Glutamatergic neuron (in vitro differentiated cells): ENCODE data around the gene RETSAT. TPM values are rescaled to one million over a fixed set of nuclear protein-coding genes. Genes with fewer than 3 reads are reported as not detected.

ENCODE experiments used
- DNase-seq: peaks from one replicate; pipeline ENCODE4 v3.0.0; 2022
- H3K27ac Mint-ChIP-seq: one replicate; pipeline ENCODE4 v1.8.0; 2020; ENCODE audit warnings: mild to moderate bottlenecking, mixed read lengths, inconsistent platforms; ENCODE audit not compliant: unreplicated experiment
- H3K27me3 Mint-ChIP-seq: one replicate; pipeline ENCODE4 v1.8.0; 2020; ENCODE audit warnings: mild to moderate bottlenecking, moderate library complexity, mixed read lengths, inconsistent platforms; ENCODE audit not compliant: unreplicated experiment
- H3K36me3 Mint-ChIP-seq: one replicate; pipeline ENCODE4 v1.8.0; 2020; ENCODE audit warnings: mild to moderate bottlenecking, mixed read lengths, inconsistent platforms; ENCODE audit not compliant: unreplicated experiment
- H3K4me1 Mint-ChIP-seq: one replicate; pipeline ENCODE4 v1.8.0; 2020; ENCODE audit warnings: mild to moderate bottlenecking, low read depth, mixed read lengths, inconsistent platforms; ENCODE audit not compliant: unreplicated experiment
- H3K4me3 Mint-ChIP-seq: one replicate; pipeline ENCODE4 v1.8.0; 2020; ENCODE audit warnings: mild to moderate bottlenecking, mixed read lengths, inconsistent platforms; ENCODE audit not compliant: unreplicated experiment
- H3K9me3 Mint-ChIP-seq: one replicate; pipeline ENCODE4 v1.8.0; 2020; ENCODE audit warnings: mild to moderate bottlenecking, moderate library complexity, mixed read lengths, inconsistent platforms; ENCODE audit not compliant: unreplicated experiment
- CTCF ChIP-seq: fragments of 200-600 bp; sonication (generic); IDR thresholded peaks from one replicate; pipeline ENCODE4 v1.5.0; 2021; ENCODE audit not compliant: partially characterized antibody, unreplicated experiment
- long read RNA-seq: library from polyadenylated mRNA; unstranded; transcript quantifications from one replicate; pipeline ENCODE4 v2.0.0, GENCODE V29; 2020; ENCODE audit not compliant: unreplicated experiment
- total RNA-seq: library from RNA; stranded (reverse); fragmentation: NEBNext Ultra II Directional; extraction: Animal tissue kit (Norgen Biotek cat#: 25700); gene quantifications from one replicate; pipeline ENCODE4 v1.2.1, GENCODE V29; 2021; ENCODE audit not compliant: unreplicated experiment

Gene RETSAT
- total RNA-seq: 39.4 TPM
- long read RNA-seq, partial matches to known transcripts: 1 of 1 reads
- long read RNA-seq, other reads (novel, unspliced or antisense): 0 of 1 reads

GRCh38 chr2:85354286-85355072 is at the start of gene RETSAT, which contains the start of gene ELMOD3:
TSS of gene RETSAT (minus strand) at chr2:85354528. CDS start at chr2:85354507, 21 bp downstream.
TSS of gene ELMOD3 (plus strand) at chr2:85354769. CDS start at chr2:85357199, 2,430 bp downstream.
- no peak for TF ChIP-seq CTCF
- DNase-seq: peak; percentile 93
- Mint-ChIP-seq H3K27me3 (peaks cover 12% of the 10 kb centered on the region), H3K4me3 (peak within 1 kb of the TSS; percentile 100), H3K27ac (peak within 1 kb of the TSS; percentile 78), H3K9me3 (peaks cover 11% of the 10 kb centered on the region), H3K36me3 (peaks cover 4% of the 10 kb centered on the region), H3K4me1 (peaks cover 6% of the 10 kb centered on the region)

DNA sequence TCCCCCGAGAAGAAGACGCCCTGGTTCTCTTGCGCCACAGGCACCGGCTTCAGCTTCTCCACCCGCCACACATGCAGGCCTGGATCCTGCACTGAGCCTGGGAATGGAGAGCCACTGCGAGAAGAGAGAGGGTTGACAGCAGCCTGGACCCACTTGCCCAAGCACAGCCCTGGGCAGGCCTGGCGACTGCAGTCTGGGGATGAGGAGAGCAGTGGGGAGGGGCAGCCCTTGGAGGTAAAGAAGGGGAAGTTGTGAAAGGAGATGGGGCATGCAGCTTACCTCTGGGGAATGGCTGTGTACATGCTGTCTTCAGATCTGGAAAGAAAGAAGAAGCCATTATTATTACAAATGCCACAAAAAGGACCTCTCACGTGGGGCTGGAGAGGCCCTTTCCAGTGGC is 47.5 kb upstream of the RETSAT start:
- Mint-ChIP-seq H3K4me1 (peaks cover 6% of the 10 kb centered on the region), H3K4me3 (no peak overlapping the region), H3K27me3 (peaks cover 5% of the 10 kb centered on the region), H3K36me3 (peaks cover 11% of the 10 kb centered on the region), H3K9me3 (peaks cover 1% of the 10 kb centered on the region), H3K27ac (no peak overlapping the region)
- no peak for TF ChIP-seq CTCF
- no peak for DNase-seq

DNA sequence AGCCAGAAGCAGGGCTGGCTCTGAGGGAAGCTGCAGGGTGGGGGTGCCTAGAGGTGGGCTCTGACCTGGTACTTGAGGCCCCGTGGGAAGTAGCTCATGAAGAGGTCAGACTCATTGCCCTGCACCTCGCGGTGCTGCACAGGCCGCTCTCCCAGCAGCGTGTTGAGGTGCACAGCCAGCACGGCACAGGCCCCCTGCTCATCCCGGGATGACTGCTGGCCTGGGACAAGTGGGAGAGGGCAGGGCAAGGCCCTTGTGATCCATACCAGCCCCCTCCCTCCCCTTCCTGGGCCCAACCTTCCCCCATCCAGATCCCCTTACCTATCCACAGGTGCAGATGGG is 47.1 kb upstream of the RETSAT start:
- DNase-seq: no peak
- Mint-ChIP-seq H3K9me3 (peaks cover 1% of the 10 kb centered on the region), H3K4me1 (peaks cover 6% of the 10 kb centered on the region), H3K27me3 (peaks cover 5% of the 10 kb centered on the region), H3K36me3 (peaks cover 11% of the 10 kb centered on the region), H3K4me3 (no peak overlapping the region), H3K27ac (no peak overlapping the region)
- TF ChIP-seq CTCF: no peak

DNA sequence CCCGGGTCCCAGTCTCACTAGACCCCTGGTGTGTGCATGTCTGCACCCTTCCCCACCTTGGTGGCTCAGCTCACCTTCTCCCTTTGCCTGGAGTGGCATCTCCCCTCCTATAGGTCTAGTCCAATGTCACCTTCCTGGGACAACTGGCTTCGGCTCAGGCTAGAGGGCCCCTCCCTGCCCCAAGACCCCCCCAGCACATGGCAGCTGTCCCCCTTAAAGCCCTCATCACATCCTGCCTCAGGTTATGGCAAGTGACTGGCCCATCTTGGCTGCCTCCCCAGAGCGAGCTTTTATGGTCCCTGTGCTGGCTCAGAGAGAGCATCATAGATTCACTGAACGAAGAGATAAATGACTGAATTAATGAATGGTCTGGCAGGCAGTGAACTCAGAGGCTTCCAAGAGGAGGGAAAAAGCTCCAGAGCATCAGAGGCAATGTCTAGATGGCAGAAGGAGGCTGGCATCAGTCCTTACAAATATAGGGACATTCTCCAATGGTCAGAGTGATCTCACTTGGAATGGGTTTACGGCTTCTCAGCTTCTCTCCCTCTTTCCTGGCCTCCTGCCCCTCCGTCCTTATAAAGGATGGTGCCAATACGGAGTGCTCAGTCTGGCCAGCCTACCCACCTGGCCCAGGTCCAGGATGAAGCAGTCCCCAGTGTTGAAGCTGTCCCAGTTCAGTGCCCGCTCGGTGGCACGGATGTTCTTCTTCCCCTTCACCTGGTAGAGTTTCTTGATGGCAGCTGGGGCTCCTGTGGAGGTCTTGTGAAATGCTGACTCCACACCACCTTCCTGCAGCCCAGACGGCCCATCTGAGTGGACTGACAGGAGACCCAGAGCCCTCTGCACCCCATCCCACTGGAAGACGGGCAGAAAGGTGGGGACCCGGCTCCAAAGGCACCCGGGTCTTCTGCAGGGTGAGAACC is 46.5 kb upstream of the RETSAT start:
- H3K4me3 Mint-ChIP-seq: no peak overlapping the region
- peaks cover 5% of the 10 kb centered on the region for H3K27me3 Mint-ChIP-seq
- no peak overlapping the region for H3K27ac Mint-ChIP-seq
- DNase-seq: no peak
- H3K36me3 Mint-ChIP-seq: peaks cover 11% of the 10 kb centered on the region
- peaks cover 6% of the 10 kb centered on the region for H3K4me1 Mint-ChIP-seq
- H3K9me3 Mint-ChIP-seq: peaks cover 1% of the 10 kb centered on the region
- no peak for TF ChIP-seq CTCF
